NCI-H345 treated with DMSO at 0.1 percent for 48 hours (cell line): Measurements from ENCODE around the gene UBE2B.
"Not testable (repeated sequence)": the region's sequence is repeated elsewhere in the genome, so short reads cannot be mapped to it uniquely, and the experiment has no call there.

Experiments used
- DNase-seq: peaks from one replicate; lab custom pipeline; 2025; ENCODE audit not compliant: unreplicated experiment; lab: John Stamatoyannopoulos, UW

Gene UBE2B

DNA sequence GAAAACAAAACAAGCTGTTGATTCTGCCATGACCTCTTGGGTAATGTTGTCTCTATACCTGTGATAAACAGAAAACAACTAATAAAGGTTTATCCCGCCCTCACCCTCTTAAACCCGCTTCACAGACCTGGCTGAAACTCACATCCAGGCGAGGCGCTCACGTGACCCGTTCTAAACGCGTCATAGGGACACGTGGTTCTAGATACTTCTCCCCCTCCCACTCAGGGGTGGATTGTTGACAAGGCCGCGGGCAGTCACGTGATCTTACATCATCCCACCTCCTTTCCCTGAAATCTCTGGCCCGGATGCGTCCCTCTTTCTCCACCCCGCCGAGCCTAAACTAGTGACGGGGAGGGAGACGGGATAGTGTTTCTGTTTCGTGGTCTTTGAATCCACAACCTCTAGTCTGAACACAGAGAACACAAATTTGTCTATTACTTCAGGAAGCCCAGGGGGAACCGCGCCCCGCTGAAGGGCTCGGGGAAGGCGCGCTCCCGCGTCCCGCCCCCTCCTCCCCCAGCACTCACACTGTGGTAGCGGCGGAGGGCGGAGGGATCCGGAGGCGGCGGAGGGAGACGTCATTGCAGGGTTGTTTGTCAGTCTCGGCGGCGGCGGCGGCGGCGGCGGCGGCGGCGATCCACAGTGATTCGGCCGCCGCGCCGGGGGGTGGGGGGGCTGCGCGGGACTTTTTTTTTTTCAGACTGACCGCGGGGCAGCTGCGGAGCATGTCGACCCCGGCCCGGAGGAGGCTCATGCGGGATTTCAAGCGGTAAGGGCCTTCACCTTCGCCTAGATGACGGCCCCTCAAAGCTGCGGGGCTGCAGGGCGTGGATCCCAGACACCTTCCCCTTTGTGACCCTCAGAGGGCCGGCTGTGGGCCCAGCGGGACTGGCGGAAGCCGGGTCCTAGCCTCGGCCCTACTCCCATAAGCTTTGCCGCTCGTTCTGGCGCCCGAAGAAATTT, at the start of gene UBE2B:
Gene UBE2B (plus strand): TSS at position 699 of the 963 bp plus-strand sequence. CDS start 27 bp downstream, at position 726.
- peak; percentile 90 for DNase-seq

DNA sequence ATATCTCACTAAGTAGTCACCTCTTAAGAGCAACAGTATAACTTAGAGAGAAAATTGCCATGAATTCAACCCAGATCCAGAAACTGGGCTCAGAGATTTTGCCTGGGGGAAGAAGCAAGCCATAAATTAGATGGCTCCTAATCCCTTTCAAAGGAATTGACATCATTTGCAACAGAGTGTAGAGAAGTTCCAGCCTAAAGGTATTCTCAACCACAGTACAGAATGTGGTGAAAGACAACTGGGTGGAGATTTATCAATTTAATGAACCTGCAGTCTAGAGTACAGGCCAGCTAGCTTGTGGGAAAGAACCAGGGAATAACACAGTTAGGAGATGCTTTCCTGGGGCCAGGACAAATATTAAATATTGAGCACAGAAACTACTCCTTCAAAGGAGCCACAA, 44.0 kb upstream of the UBE2B start:
- no peak for DNase-seq

DNA sequence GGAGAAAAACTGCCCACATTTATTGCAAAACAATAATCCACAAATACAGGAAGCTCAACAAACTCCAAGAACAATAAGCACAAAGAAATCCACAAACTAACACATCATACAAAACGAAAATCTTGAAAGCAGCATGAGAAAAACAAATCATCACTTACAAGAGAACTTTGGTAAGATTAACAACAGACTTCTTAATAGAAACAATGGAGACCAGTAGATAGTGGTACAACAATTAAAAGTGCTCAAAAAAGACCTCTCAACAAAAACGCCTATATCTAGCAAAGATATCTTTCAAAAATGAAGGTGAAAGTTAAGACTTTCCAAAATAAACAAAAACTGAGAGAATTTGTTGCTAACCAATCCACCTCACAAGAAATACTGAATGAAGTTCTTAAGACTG, 42.8 kb upstream of the UBE2B start:
- DNase-seq: no peak

DNA sequence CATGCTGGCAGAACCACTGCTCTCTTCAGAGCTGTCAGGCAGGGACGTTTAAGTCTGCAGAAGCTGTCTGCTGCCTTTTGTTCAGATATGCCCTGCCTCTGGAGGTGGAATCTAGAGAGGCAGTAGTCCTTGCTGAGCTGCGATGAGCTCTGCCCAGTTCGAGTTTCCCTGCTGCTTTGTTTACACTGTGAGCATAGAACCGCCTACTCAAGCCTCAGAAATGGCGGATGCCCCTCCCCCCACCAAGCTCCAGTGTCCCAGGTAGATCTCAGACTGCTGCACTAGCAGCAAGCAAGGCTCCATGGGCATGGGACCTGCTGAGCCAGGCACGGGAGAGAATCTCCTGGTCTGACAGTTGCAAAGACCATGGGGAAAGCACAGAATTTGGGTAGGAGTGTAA, 34.5 kb upstream of the UBE2B start:
- DNase-seq: not testable (repeated sequence)

DNA sequence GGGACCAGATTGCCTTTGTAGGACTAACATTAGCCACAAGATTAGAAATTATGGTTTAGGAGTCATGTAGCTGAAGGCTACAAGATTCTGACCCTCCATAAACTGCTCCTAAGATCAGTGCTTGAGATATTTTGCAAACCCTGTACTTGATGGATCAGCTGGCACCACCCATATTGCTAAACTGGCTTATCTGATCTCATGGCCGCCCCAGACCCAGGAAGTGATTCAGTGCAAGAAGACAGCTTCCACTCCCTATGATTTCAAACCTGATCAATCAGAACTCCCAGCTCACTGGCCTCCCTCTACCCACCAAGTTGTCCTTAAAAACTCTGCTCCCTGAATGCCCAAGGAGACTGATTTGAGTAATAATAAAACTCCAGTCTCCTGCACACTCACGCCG, 27.9 kb upstream of the UBE2B start:
- not testable (repeated sequence) for DNase-seq

DNA sequence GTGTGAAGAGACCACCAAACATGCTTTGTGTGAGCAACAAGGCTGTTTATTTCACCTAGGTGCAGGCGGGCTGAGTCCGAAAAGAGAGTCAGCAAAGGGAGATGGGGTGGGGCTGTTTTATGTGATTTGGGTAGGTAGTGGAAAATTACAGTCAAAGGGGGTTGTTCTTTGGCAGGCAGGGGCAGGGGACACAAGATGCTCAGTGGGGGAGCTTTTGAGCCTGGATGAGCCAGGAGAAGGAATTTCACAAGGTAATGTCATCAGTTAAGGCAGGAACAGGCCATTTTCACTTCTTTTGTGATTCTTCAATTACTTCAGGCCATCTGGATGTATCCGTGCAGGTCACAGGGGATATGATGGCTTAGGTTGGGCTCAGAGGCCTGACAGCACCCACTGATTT, 25.9 kb upstream of the UBE2B start:
- not testable (repeated sequence) for DNase-seq

DNA sequence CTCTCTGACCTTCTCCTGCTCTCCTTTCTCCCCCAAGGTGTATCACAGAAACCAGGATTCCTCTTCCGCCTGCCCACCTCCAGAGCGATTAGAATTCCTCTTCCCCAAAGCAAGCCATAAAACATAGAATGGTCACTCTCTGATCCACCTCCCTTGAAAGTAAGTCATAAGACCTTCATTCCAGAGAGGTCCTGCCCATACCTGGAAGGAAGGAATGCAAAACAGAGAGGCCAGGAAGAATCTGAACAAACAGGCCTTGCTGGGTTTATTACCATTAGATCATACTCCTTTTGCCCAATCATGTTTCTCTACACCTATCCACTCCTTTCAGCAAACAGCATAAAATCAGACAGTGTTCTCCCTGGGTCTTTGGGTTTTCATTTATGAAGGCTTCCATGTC, 25.4 kb upstream of the UBE2B start:
- no peak for DNase-seq

DNA sequence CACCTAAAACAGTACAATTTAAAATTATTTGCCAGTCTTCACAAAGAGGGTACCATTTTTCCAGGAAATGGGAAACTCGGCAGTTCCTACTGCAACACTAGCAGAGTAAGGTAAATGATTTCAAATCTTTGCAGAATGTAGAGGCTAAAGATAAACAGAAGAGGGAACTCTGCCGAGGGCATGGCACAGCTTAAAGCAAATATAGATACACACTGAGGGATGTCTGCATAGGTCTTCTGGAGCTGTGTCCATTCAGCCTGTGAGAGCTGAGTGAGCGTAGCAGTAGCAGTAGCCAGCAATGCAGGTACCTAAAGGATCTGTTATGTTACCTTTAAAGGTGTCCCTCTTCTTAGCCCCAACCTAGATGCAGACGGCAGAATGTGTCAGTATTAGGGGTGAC, 21.9 kb upstream of the UBE2B start:
- DNase-seq: no peak

DNA sequence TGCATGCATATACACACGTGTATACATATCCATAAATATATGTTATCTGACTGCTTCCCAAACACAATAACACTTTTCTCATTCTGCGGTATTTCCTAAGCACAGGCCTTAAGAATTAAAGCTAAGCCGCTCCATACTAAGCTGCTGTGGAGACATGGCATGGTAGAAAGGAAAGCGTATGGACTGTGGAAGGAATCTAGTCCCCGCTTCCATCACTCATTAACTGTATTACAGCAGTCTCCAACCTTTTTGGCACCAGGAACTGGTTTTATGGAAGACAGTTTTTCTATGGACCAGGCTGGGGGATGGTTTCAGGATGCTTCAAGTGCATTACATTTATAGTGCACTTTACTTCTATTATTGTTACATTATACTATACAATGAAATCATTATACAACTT, 15.7 kb upstream of the UBE2B start:
- no peak for DNase-seq

DNA sequence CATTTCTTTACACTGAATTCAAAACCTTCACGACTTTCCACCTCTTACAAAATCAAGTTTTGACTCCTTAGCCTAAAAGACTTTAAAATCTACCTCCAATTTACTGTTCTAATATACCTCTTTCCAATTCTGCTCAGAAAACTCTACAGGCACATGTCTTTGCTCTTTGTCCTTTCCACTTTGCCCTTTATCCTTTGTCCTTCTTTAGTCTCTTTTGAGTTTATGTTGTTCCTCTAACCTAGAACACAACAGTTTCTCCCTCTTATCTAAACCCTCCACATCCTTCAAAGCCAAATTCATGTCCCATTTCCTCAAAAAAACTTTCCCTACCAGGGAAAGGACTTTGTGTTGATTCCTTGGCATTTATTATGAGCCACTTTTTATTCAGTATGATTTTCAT, 5.8 kb upstream of the UBE2B start:
- no peak for DNase-seq

DNA sequence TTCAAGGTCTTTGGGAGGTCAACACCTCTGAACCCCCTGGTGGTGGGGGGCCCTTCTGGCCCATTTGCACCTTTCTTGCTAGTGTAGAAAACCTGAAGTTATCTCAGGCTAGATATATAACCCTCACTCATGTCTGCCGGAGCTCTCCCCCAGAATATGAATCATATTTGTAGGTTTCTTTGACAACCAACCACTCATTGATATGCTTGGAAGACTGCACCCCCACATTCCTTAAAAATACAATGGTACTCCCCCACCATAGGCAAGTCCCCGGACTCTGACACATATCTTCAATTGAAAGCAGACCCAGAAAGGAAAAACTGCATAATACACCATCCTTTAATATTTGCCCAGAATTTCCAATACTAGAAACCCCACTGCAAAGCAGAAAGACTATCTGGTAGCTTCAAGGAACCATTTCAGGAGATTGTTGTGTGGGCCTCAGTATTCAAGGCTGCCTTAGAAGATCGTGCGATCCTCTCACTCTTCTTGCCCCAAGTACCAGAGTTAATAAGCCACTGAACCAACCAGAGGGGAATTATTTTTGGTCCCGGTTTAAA, 978 bp upstream of the UBE2B start:
- no peak for DNase-seq

DNA sequence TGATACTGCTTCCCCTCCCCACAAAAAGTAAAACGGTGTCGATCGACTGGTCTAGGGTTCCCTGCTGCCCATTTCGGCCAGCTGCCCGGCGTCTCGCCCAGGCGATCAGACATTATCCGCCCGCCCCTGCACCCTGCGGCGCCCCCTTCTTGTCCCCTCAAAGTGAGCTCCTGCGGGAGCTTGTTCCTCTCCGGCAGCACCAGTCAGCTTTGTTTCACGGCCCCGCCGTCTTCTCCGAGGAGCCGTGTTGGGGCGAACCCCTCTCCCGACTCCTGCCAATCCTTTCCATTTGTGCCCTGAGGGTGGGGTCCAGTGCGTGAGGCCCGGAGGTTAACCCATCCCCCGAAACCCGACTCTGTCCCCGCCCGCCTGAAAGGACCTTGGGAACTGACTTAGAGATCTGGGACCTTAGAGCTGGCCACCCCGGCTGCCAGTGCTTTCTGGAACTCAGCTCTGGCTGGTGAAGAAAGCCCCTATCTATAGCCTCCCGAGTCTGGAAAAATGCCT, 518 bp downstream of the UBE2B start:
- DNase-seq: no peak

DNA sequence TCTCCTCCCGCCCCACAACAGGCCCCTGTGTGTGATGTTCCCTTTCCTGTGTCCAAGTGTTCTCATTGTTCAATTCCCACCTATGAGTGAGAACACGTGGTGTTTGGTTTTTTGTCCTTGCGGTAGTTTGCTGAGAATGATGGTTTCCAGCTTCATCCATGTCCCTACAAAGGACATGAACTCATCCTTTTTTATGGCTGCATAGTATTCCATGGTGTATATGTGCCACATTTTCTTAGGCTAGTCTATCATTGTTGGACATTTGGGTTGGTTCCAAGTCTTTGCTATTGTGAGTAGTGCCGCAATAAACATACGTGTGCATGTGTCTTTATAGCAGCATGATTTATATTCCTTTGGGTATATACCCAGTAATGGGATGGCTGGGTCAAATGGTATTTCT, 2.3 kb downstream of the UBE2B start:
- DNase-seq: not testable (repeated sequence)

DNA sequence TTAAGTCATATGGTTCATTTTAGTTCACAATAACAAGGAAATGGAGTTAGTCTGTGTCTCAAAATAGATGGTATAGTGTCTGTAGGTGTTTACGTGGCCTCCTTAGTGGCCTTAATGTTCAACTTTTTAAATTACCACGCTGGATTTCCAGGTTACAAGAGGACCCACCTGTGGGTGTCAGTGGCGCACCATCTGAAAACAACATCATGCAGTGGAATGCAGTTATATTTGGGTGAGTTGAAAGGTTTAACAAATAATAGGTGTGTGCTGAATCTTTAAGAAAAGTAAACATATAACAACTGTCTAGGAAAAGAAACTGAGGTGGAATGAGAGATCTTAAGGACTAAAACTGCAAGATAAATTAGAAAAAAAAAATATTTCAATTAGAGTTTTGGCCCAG, 2.9 kb downstream of the UBE2B start:
- no peak for DNase-seq

DNA sequence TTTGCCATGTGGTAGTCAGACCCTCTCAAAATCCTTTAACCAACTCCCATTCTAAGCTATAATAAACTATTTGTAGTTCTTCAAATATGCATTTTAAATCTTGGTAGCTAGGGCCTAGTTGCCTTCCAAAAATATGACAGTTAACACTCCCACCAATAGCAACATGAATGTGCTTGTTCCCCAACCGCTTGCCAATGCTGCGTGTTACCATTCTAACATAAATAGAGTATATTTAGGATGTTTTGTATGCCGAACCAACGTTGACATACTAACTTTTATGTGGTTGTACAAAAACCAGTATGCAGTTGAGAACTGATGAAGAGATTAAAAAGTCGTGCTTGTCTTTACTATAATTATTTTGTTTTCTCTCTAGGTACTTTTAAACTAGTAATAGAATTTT, 9.0 kb downstream of the UBE2B start:
- no peak for DNase-seq

DNA sequence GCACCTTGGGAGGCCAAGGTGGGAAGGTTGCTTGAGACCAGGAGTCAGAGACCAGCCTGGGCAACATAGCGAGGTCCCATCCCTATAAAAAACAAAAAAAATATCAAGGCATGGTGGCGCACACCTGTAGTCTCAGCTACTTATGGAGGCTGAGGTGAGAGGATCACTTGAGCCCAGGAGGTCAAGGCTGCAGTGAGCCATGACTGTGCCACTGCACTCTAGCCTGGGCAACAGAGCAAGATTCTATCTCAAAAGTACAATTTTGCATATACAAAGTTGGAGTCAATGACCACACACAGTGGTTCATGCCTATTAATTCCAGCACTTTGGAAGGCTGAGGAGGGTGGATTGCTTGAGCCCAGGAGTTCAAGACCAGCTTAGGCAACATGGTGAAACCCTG, 10.8 kb downstream of the UBE2B start:
- not testable (repeated sequence) for DNase-seq

DNA sequence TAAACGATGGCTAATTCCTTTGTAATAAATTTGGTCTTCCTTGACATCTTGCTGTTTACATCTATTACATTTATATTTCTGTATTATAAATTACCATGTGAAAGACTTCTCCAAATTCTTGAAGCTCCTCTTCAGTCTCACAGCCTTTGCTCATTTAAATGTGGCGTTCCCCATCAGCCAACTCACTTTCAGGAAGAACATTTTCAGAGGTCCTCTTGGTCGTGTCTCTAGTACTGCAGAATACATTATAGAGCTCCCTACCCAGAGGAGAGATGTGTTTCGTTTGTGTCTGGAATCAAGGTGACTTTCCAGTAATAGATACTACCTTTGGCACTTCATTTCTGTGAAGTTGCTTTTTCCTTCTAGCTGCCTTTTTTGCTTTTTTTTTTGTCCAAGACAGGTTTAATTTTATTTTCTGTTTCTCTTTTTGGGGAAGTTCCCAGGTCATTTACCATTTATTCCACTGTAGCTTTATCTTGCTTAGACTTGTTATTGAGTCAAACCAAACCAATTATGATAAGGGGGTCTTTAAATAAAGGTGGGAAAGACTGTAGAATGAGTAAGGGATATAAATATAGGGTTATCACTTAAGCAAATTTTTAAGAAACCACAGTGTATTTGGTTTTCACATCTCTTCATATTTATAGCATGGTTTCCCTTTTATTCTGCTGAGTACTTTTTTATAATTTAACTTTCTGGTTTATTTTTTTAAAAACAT, 12.8 kb downstream of the UBE2B start:
- DNase-seq: no peak

DNA sequence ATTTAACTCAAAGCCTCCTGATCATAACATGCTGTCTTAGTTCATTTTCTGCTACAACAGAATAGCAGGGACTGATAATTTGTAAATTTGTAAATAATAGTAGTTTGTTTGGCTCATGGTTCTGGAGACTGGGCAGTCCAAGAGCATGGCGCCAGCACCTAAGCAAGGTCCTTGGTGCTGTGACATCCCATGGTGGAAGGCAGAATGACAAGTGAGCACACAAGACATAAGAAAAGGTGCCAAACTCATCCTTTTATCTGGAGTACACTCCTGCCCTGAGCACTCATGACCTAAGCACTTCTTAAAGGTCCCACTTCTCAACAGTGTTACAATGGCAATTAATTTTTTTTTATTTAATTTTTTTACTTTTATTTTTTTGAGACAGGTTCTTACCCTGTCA, 16.1 kb downstream of the UBE2B start:
- DNase-seq: no peak

DNA sequence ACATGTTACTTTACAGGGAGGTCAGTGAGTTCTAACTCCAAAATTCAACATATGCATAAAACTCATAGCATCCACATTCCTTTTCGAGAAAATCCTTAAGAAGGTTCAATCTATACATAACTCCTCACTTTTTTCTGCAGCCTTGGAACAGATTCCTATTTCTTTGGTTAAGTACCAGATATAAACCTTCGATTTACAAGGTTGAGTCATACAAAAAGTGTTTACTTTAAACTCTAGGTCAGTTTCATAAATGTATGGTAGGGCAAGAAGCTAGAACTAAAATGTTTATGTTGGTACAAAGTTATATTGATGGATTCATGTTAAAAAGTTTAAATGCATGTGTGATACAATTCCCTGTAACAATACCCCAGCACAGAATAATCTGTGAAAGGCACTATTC, 20.9 kb downstream of the UBE2B start:
- no peak for DNase-seq

DNA sequence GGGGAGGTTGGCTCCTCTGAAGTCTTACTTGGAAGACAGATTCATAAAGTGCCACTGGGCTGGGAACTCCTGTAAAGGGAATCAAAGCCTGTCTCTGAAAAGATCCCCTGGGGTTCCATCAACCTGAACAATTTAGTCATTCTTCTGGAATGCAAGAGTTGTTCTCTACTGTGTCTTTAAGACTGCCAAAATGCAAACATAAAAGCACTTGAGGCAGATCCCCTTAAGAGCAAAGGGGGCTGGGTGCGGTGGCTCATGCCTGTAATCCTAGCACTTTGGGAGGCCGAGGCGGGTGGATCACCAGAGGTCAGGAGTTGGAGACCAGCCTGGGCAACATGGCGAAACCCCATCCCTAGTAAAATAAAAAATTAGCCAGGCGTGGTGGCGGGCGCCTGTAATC, 23.6 kb downstream of the UBE2B start:
- DNase-seq: no peak

DNA sequence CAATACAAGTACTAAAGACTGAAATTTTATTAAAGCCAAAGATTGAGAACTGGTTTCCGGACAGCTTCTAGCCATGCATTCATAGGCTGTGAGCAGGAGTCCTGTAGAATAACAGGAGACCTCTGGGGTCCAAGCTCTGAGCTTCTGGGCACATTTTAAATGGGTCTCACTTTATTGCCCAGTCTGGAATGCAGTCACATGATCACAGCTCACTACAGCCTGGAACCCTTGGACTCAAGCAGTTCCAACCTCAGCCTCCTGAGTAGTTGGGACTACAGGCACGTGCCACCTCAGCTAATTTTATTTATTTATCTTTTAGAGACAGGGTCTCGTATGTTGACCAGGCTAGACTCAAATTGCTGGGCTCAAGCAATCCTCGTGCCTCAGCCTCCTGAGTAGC, 24.9 kb downstream of the UBE2B start:
- no peak for DNase-seq

DNA sequence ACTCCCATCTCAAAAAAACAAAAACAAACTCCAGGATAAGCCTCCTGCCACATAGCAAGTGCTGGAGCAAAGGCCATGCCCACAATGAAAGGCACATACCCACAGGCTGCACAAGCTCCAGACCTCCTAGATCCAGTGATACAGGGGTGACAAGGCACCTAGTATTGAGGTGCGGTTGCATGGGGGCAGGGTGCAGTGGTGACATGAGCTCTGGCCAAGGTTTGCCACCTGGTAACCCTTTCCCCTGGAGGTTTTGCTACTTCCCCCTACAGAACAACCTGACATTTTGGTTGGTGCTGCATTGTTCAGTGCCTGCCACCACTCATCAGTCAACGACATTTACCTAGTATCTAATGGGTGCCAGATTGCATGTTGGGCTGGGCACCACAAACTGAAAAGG, 25.8 kb downstream of the UBE2B start:
- DNase-seq: no peak
